ENCODE data around the gene STXBP6. TPM values are rescaled to one million over a fixed set of nuclear protein-coding genes. Genes with fewer than 3 reads are reported as not detected.

Gene STXBP6
- total RNA-seq, 1 experiment from 2014 or later: 7.6 TPM

DNA sequence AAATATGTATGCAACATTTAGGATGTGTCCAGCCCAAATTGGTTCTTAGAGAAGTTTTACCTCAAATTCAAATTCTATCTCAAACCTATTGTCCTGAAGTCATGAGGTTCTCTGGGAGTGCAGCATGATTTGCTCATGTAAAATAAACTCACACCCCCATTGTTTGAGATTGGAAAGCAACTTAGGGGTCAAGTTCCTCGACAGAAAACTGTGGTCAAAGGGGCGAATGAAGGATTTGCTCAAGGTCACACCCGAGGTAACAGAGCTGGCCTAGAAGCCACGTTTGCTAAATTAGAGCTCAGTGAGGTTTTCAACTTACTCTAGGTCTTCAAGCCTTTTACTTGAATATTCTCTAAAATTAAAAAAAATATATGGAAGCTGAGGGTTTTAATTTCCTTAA lies 218.3 kb downstream of the STXBP6 start:
- no peak for DNase-seq (ENCODE audit: low spot score)

DNA sequence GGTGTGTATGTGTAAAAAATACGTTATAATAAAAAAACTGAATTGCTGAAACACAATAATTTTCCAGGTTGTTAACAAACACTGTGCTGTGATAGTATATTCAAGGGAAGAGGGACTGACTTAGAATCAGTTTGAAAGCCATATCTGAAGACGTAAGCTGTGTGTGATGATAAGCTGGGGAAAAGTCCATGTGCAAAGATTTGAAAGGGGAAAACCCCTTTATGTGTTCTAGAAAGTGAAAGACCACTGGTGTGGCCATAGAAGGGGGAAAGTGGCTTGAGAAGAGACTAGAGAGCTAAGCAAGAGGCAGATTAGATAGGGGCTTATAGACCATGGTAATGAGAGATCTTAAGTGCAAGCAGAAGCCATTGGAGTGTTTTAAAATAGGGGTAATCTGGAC lies 220.1 kb downstream of the STXBP6 start:
- DNase-seq (ENCODE audit: low spot score): no peak

DNA sequence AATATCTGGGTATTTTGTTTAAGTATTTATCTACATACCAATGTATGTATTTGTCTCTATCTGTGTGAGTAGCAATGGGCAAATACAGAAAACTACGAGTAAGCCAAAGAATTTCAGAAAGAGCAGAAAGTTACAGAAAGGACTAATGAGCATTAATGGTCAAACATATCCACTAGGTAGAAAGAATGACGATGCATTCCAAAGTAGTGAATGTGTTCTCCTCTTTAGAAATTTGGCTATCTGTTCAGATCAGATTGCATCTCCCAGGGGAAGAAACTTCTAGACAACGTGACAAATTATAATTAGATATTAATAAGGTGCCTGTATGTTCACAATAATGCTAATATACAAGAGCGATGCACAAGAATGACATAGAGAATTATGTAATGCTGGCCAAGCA lies 221.5 kb downstream of the STXBP6 start:
- DNase-seq (ENCODE audit: low spot score): no peak

DNA sequence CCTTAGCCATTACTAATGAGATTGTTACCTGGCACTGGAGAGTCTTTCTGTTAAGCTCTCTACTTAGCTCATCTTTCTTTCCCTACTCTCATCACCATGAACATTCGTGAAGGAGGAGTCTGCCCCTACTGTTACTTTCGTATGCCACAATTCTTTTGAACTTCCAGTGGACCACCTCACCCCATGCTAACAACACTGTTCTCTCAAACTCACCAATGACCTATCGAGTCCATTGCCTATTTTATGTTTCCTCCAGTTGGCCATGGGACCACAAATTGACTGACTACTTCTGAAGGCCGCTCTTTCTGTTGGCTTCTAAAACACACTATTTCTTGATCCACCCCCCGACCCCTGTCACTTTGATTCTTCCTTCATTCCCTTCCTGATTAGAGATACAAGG lies 223.6 kb downstream of the STXBP6 start:
- no peak for DNase-seq (ENCODE audit: low spot score)

DNA sequence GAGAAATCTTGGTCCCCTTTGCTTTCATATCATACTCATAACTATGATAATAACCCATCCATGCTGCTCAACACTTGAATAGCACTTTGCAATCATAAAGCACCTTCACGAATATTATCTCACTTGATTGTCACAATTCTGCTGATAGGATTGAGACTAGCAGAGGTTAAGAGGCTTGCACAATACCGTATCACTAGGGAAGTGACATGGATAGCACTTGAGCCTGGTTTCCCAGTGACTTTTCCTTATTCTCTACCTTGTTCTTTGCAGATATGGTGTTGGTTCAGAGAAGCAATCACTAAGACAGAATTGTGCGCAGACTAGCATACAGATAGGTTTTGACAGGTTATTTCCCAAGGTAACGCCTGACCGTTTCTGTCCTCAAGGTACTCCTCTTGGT lies 229.3 kb downstream of the STXBP6 start:
- no peak for DNase-seq (ENCODE audit: low spot score)

DNA sequence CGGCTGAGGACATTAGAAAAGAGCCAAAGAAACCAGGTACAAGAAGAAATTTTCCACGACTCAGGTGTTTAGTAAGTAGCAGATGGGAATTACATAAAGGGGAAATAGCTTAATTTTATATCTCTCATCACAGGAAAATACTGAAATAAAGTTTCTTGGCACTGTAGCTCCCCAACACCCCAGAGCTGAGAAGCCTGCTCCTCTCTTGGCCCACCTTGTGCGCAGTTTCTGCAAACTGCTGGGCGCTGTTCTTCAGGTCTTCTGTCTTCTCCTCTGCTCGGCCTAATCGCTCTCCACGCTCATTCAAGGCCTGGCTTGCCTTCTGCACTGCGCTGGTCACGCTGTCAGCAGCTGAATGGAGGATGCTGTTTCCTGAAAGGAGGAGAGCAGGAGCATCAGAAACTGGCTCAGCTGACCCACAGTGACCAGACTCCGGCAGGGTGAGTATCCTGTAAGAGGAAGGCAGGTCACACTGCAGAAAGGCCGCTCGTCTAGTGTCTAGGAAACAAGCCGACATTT lies 231.1 kb downstream of the STXBP6 start:
- no peak for DNase-seq (ENCODE audit: low spot score)

DNA sequence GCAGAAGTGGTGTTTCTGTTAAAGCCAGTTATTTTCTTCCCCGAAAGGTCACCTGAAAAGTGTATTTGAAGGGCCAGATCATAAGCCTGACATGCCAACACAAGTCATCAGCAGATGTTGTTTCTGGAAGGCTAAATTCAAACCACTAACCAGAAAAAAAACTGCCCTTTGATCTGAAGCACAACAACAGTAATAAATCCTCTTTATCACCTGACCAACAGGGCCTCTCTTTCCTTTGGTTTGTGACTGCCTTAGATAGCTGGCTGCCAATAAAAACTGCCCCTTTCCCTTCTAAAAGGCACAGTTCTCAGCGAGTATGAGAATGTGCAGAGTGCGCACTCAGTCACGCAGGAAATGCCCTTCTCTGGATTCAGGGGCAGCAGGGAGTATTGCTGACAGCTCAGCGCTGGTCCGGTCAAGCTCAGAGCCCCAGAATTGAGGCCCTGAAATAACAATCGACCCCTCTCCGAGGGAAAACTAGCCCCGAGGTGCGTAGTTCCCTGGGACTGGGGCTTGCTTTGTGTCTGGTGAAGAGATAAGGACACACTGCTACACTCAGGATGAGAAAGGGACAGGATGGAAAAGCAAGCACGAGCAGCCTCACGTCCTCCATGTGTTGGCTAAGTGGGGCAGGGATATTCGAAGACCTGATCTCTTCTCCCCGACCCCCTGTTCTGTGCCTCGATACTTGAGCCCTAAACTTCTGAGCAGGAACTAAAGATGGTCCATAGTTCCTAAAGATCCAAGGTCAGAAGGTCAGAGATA lies 231.7 kb downstream of the STXBP6 start:
- DNase-seq (ENCODE audit: low spot score): peak; percentile 0

DNA sequence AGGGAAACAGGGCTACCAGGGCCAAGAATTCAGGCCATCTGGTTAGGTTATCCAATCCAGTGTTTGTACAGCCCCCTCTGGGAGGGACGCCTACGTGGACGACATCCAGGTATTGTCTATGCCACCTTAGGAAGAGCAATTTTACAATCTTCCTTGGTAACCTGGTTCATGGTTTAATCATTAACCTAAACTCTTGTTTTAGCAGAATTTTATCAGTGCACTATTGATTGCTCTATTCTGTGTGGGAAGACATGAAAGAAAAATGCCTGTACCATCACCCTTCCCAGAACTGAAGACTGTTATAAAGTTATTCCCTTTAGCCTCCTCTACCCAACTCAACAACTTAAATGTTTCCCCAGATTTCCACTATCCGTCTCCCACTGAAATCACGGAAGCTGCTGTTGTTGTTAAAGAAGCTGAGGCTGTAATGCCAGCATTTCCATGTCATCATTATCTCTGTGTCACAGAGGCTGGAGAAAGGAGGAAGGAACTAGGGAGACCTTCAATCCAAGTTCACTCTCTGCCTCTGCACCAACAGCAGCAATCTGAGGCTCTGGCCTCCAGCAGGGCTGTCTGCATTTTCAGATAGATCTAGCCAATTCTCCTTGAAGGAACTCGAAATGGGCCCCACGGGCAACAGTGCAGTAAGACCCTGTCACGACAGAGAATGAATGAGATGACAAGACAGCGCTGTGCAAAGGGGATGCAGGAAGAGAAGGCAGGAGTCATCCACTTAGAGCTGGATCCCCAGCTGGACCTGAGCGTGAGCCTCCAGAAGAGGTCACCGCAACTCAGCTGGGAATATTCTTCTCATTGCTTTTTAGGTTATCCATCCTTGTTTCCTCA lies 232.5 kb downstream of the STXBP6 start:
- peak; percentile 1 for DNase-seq (ENCODE audit: low spot score)

DNA sequence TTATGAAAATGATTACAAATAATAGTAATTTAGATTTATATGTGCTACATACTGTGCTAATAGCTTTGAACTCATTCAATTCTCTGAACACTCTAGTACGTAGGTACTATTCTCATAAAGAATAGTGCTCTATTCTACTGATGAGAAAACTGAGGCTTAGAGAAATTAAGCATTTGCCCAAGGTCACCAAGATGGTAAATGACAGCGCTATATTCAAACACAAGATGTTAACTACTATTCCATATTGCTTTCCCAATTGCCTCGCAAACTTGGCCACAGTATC lies 233.1 kb downstream of the STXBP6 start:
- DNase-seq (ENCODE audit: low spot score): no peak

DNA sequence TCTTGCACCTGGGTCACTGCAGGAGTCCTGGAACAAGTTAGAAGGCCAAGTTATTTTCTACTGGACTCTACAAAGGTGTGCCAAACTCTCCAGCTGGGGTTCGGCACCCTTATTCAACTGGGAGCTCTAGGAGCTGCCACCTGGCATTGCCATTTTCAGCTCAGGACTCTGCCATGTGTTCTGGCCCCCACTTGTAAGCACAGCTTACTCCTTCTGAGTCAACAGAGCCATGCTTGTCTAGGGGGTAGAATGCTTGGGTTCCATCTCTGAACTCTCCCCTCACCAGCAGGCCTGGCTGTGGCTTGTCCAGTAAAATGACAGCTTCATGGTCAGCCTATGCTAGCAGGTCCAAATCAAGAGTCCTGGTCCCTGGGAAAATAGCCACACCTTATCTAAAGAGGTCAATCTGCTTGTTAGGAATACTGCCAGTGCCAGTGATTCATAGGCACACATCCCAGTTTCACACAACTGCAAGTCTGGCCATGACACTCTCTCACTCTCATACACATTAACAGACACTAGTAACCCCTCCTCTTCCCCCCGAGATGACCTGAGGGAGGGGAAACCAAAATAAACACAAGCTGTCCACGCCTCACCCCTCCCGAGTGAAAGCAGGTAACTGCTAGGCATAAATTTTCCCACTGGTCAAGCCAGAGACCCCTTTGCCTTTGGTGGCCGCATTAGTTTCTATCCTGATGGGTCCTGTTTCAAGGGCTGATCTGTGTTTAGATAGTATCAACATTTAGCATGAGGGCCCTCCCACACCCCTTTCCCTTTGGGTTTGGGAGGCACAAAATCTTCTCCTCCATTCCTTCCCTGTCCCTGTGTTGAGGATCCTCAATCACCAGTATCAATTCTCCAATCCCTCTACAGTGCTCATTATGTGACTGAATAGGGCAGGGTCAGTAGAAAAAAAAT lies 233.7 kb downstream of the STXBP6 start:
- DNase-seq (ENCODE audit: low spot score): no peak

DNA sequence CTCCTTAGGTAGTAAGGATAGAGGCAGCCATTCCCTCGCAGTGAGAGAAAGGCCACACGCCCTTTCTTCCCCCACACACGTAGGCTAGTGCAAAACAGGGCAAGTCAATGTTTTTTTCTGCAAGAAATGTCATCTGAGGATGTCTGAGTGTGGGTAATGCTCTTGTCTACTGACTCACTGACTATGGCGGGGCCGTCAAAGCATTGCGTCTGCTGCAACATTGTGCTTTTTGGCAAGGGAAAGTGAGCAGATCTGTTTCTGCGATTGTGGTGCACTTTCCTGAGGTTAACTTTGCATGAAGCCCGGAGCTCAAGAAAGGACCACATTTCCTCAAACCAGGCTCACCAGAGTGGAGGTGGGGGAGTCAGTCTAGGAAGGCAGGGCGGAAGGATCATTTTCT lies 234.4 kb downstream of the STXBP6 start:
- no peak for DNase-seq (ENCODE audit: low spot score)

DNA sequence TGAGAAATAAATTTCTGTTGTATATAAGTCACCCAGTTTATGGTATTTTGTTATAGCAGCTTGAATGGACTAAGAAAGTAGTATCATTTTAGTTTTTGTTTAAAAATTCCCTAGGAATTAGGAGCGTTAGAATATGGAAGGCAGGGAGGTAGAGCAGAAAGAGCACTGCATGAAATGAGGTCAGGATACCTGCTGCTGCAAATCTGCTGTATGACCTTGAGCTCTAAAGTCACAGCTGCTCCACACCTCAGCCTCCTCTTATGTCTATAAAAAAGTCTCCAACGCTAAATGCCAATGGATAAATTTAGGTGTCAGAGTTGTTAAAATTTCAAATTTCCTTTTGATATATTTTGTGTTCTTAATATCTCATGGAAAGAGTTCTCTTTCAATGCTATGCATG lies 235.0 kb downstream of the STXBP6 start:
- no peak for DNase-seq (ENCODE audit: low spot score)

DNA sequence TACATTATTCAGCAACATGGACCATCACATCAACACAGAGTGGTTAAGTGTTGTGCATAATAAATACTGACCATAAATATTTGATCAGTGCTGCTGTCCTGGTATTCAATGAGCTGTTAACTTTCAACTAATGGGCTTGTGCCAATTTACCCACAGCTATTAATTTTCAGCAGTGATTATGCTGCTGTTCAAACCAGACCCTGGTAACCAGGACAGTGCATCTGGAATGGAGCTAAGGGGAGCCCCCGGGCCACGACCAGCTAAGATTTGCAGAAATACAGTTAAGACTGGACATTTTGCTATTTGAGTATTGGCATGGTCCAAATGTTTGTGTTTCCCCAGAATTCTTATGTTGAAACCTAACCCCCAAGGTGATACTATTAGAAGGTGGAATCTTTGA lies 235.6 kb downstream of the STXBP6 start:
- DNase-seq (ENCODE audit: low spot score): no peak

DNA sequence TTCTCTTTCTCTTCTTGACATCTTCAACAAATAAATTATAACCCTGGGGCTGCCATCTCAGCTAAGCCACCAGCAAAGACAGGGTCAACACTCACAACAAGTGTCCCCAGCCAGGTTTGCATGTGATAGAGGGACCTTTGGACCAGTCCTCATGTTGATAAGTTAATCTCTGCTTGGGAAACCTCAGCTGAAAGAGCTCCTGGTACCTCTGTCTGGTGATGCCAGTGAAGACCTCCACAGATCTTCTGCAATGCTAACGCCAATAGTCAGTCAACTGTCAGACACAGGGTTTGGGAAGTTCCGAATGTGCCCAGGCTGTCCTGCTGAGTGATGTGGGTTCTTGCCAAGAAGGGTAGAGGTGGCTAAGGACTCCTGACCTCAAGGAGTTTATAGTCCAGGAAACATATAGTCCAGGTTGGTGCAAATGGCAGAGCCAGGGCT lies 236.1 kb downstream of the STXBP6 start:
- DNase-seq (ENCODE audit: low spot score): no peak

DNA sequence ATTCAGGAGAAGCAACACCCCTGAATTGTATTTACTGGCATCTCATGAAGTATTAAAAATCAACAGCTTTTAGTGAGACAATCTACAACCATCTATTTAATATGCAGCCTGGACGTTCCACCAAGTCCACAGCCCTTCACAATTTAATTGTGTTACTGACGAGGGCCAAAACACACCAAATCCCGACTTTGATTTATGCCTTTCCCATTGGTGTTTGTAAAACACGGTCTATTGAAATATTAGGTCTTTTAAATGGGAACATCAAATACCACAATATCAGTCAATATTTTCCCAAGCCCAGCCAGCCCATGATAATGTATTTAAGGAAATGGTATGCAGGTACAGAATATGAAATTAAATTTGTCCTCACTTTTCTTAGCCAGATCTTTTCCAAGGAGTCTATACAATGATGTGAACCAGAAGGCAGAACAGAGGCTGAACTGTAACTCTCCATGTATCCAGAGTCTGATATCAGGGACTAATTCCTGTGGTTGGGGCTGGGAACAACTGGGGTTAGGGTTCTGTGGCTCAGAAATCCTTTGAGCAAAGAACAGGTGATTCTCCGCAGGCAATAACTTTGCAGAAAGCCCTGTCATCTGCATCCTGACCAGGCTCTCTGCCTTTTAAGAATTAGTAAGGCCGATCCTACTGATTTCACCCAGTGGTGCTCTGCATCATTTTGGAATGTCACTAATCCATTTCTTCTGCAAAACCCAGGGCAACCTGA lies 236.7 kb downstream of the STXBP6 start:
- DNase-seq (ENCODE audit: low spot score): no peak

DNA sequence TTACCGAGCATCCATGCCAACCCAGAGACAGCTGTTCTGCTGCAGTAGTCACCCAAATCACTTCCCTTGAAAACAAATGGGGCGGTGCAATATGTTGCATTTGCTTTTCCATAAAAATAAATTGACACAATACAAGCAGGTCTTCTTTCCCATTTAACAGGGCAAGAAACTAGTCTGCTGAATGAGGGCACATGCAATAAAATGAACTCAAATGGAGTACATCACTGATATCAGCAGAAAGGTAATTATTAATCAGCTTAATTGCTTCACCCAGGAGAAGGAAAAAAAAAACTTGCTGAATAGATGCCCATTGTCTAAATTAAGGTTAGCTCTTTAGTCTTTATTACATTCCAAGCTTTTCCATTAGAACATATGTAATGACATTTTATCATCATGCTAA lies 240.8 kb downstream of the STXBP6 start:
- DNase-seq (ENCODE audit: low spot score): no peak

DNA sequence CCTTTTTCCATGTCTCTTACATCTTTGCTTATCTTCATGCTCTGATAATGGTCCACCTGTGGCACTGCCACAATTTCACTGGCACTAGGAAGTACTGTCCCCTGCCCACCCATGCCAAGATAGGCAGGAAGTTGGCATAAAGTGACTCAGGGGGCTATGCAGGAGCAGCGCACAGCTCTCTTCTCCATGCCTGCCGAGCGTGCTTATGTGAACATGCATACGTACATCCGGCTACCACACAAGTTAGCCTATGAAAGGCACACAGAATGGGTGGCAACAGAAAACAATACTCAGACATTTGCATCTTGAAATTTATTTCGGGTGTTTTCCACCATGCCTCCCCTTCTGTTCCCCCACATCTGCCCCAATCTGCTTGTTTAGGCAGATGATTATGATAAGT lies 241.5 kb downstream of the STXBP6 start:
- DNase-seq (ENCODE audit: low spot score): no peak

DNA sequence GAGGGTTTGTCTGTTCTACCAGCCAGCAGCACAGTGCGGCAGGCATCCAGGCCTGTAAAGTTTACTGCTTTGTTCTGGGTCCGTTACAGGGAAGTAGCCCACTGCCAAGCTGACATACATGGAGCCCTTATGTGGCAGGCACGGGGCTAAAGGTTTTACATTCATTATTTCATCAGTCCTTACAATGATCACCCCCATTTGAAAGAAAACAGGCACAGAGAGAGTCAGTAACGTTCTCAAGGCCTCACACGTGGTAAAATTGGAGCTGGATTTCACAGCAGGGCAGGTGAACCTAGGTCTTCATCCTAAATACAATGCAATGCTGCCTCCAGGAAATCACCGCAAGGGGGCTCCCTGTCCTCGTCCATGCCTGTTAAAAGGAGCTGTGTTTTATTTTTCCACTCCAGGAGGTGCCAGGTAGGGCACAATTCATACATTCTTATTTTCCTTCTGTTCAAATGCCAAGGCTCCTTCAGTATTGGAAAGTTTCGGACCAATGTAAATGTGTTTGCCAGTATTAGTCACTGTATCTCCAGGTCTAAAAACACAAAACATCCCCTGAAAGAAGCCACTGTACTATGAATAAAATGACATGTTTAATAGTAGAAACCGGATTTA lies 243.8 kb downstream of the STXBP6 start:
- DNase-seq (ENCODE audit: low spot score): peak; percentile 24

DNA sequence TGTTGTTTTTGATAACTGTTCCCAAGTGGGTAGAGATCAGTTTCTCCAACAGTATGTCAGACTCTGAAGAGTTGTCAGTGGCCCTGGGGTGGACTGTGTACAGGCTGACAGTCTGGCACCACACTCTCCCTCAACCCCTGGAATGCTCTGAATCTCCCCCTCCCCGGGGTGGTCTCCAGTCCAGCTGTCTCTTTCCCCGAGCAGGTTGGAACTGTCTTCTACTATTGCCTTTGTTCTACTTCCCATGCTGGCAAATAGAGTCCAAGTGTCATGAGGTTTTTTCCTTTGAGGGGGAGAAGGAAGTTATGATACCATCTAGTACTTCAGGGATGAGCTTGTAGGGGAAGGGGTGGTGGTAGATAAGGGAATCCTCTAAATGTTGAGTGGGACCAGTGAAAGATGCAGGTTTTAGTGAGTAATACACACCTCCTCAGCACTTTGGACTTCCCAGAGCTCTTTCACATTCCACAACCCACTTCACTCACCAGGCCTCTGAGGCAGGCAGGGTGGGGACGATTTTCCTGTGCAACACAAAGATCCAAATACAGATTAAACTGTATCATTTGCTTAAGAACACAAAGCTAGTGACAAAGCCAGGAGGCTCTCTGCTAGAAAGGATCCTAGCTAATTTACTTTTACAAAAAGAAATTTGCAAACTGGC lies 245.3 kb downstream of the STXBP6 start:
- DNase-seq (ENCODE audit: low spot score): no peak

DNA sequence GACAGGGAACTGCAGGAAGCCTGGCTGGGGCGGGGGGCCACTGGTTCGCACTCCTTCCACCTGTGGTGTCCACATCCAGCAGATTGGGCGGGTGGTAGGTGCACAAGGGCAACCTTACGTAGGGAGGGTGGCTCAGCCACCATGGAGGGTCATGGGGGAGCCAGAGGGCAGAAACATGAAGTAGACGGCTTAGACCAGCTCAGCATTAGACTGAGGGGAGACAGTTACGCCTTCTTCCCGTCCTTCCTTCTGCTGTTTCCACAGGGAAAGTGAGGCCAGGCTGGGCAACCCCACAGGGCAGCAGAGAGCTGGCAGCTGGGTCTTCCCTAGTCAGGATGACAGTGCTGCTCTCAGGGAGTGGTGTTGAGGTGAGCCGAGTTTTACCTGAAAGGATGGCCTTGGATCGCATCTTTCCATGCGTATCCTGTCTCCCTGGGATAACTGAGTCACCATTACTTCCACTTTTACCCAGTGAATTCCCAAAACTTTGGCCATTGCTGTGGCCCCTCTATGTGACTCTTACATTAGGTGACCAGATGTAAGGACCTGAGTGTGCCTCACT lies 245.9 kb downstream of the STXBP6 start:
- no peak for DNase-seq (ENCODE audit: low spot score)
